RWPE2 (cell line): ENCODE results near the gene SLCO4A1.
A peak's percentile ranks its signal among the peaks of the same experiment; 100 is the strongest.

Experiments
- ATAC-seq: fragments of 200-7000 bp; cut with Tn5 transposase; 3 replicates; pipeline ENCODE4 v1.9.1; 2021; ENCODE audit warnings: low read depth
- DNase-seq: peaks from one replicate; pipeline ENCODE4 v3.0.0-alpha.2; 2020; ENCODE audit warnings: low spot score
- H3K27ac ChIP-seq: fragments of 450-650 bp; 2 replicates; pipeline ENCODE4 v1.5.1; 2017; ENCODE audit warnings: mild to moderate bottlenecking; ENCODE audit not compliant: poor library complexity, severe bottlenecking
- H3K27me3 ChIP-seq: fragments of 250-450 bp; sonication (Bioruptor Pico); 2 replicates; pipeline ENCODE4 v1.5.1; 2021; ENCODE audit warnings: mild to moderate bottlenecking, moderate library complexity; ENCODE audit not compliant: insufficient read depth, poor library complexity, severe bottlenecking
- H3K36me3 ChIP-seq: fragments of 250-450 bp; sonication (Bioruptor Pico); 2 replicates; pipeline ENCODE4 v1.5.1; 2020; ENCODE audit warnings: low read depth, mild to moderate bottlenecking, moderate library complexity
- H3K4me1 ChIP-seq: fragments of 250-450 bp; sonication (Bioruptor Pico); 2 replicates; pipeline ENCODE4 v1.5.1; 2021; ENCODE audit warnings: mild to moderate bottlenecking, moderate library complexity; ENCODE audit not compliant: insufficient read depth, poor library complexity, severe bottlenecking
- H3K4me3 ChIP-seq: fragments of 250-450 bp; sonication (Bioruptor Pico); 2 replicates; pipeline ENCODE4 v1.5.1; 2021; ENCODE audit warnings: mild to moderate bottlenecking, moderate library complexity; ENCODE audit not compliant: severe bottlenecking
- H3K9me3 ChIP-seq: fragments of 250-450 bp; sonication (Bioruptor Pico); 2 replicates; pipeline ENCODE4 v1.5.1; 2021; ENCODE audit warnings: mild to moderate bottlenecking, moderate library complexity; ENCODE audit not compliant: severe bottlenecking
- TF ChIP-seq, protein P1 (sequence below): fragments of 450-650 bp; IDR thresholded peaks from one replicate; pipeline ENCODE4 v1.5.1; 2017; ENCODE audit warnings: mild to moderate bottlenecking, moderate library complexity; ENCODE audit not compliant: poor library complexity, severe bottlenecking

The SLCO4A1 gene

GRCh38 chr20:62618611-62619529 lies 23.4 kb upstream of the SLCO4A1 start:
- DNase-seq (peak; percentile 82), ATAC-seq (no peak)
- Histone ChIP-seq H3K27ac (peak overlapping the region; percentile 2), H3K36me3 (no peaks in the 10 kb centered on the region), H3K27me3 (no peaks in the 10 kb centered on the region), H3K4me3 (no peak overlapping the region), H3K4me1 (peaks cover 25% of the 10 kb centered on the region), H3K9me3 (no peaks in the 10 kb centered on the region)
- TF ChIP-seq, protein P1, sequence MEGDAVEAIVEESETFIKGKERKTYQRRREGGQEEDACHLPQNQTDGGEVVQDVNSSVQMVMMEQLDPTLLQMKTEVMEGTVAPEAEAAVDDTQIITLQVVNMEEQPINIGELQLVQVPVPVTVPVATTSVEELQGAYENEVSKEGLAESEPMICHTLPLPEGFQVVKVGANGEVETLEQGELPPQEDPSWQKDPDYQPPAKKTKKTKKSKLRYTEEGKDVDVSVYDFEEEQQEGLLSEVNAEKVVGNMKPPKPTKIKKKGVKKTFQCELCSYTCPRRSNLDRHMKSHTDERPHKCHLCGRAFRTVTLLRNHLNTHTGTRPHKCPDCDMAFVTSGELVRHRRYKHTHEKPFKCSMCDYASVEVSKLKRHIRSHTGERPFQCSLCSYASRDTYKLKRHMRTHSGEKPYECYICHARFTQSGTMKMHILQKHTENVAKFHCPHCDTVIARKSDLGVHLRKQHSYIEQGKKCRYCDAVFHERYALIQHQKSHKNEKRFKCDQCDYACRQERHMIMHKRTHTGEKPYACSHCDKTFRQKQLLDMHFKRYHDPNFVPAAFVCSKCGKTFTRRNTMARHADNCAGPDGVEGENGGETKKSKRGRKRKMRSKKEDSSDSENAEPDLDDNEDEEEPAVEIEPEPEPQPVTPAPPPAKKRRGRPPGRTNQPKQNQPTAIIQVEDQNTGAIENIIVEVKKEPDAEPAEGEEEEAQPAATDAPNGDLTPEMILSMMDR = no peak

- H3K27me3 ChIP-seq = no peaks in the 10 kb centered on the region
- no peak overlapping the region for H3K27ac ChIP-seq
- peaks cover 35% of the 10 kb centered on the region for H3K4me1 ChIP-seq
- DNase-seq = no peak
- H3K36me3 ChIP-seq = no peaks in the 10 kb centered on the region
- no peak for ATAC-seq
- H3K4me3 ChIP-seq = no peak overlapping the region
- TF ChIP-seq, protein P1 = no peak
- H3K9me3 ChIP-seq = no peaks in the 10 kb centered on the region
These were observed 21.7 kb upstream of the SLCO4A1 start for GRCh38 chr20:62620625-62621024.

- Histone ChIP-seq H3K9me3 (no peaks in the 10 kb centered on the region), H3K27me3 (no peaks in the 10 kb centered on the region), H3K36me3 (no peaks in the 10 kb centered on the region), H3K4me1 (peaks cover 35% of the 10 kb centered on the region), H3K27ac (peak overlapping the region; percentile 97), H3K4me3 (no peak overlapping the region)
- DNase-seq = no peak
- TF ChIP-seq, protein P1 = no peak
- ATAC-seq = no peak
These were observed 20.8 kb upstream of the SLCO4A1 start for GRCh38 chr20:62621251-62622110.

GRCh38 chr20:62622178-62622876 lies 20.0 kb upstream of the SLCO4A1 start:
- Histone ChIP-seq H3K4me1 (peaks cover 35% of the 10 kb centered on the region), H3K4me3 (no peak overlapping the region), H3K9me3 (no peaks in the 10 kb centered on the region), H3K27ac (peak overlapping the region; percentile 97), H3K36me3 (no peaks in the 10 kb centered on the region), H3K27me3 (no peaks in the 10 kb centered on the region)
- ATAC-seq (no peak), DNase-seq (no peak)
- TF ChIP-seq, protein P1 = no peak
